ENCODE results near the gene CCL26. TPM values are rescaled to one million over a fixed set of nuclear protein-coding genes. Genes with fewer than 3 reads are reported as not detected.

The CCL26 gene
- total and polyA plus RNA-seq, 2 donors (not counting 3 experiments of a cell fraction or from before 2014, with no cell fraction given) = not detected

DNA sequence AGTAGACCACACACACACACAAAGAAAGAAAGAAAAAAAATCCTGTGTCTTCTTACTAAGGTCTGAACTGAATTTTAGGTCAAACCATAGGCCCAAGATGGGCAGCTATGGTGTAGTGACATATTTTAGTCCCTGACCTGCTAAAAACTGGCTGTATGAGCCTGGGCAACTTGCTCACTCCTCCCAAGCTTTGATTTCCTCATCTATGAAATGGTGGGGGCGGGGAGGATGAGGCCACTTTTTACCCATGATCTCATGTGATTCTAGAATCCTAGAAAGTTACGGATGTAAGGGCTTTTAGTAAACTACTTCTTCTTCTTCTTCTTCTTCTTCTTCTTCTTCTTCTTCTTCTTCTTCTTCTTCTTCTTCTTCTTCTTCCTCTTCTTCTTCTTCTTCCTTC is 47.7 kb upstream of the CCL26 start:
- no peaks in the 10 kb centered on the region for H4K20me1 ChIP-seq (replicated peaks; ENCODE audit: control insufficient read depth, extremely low read depth, insufficient read depth, low read length)
- H3K27ac ChIP-seq (ENCODE audit: insufficient read depth, low read depth, low read length) = no peak overlapping the region
- no peaks in the 10 kb centered on the region for H3K27me3 ChIP-seq (ENCODE audit: control insufficient read depth in 2 of 2, insufficient read depth in 2 of 2, low read length in 2 of 2)
- TF ChIP-seq POLR2AphosphoS5 (IDR thresholded peaks at IDR 0.05; ENCODE audit: insufficient read depth, low read depth, low read length) = no peak
- no peak for TF ChIP-seq FOS (IDR thresholded peaks at IDR 0.05; ENCODE audit: borderline replicate concordance, insufficient read depth, low read length)
- TF ChIP-seq POLR2A (IDR thresholded peaks at IDR 0.05; ENCODE audit: low read depth, low read length) = no peak
- no peak for TF ChIP-seq MYC (IDR thresholded peaks at IDR 0.05; ENCODE audit: low read depth, low read length)
- TF ChIP-seq, protein P1, sequence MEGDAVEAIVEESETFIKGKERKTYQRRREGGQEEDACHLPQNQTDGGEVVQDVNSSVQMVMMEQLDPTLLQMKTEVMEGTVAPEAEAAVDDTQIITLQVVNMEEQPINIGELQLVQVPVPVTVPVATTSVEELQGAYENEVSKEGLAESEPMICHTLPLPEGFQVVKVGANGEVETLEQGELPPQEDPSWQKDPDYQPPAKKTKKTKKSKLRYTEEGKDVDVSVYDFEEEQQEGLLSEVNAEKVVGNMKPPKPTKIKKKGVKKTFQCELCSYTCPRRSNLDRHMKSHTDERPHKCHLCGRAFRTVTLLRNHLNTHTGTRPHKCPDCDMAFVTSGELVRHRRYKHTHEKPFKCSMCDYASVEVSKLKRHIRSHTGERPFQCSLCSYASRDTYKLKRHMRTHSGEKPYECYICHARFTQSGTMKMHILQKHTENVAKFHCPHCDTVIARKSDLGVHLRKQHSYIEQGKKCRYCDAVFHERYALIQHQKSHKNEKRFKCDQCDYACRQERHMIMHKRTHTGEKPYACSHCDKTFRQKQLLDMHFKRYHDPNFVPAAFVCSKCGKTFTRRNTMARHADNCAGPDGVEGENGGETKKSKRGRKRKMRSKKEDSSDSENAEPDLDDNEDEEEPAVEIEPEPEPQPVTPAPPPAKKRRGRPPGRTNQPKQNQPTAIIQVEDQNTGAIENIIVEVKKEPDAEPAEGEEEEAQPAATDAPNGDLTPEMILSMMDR (IDR thresholded peaks at IDR 0.05; ENCODE audit: extremely low read depth in 1 of 2, insufficient read depth in 1 of 2, low read depth in 1 of 2, low read length in 2 of 2) = no peak
- no peak for TF ChIP-seq EZH2 (IDR thresholded peaks at IDR 0.05; ENCODE audit: borderline replicate concordance, low read depth, low read length, severe bottlenecking)
- no peak for TF ChIP-seq JUN (IDR thresholded peaks at IDR 0.05; ENCODE audit: borderline replicate concordance, insufficient read depth, insufficient read length, low read depth)
- TF ChIP-seq, protein P2, sequence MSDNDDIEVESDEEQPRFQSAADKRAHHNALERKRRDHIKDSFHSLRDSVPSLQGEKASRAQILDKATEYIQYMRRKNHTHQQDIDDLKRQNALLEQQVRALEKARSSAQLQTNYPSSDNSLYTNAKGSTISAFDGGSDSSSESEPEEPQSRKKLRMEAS (IDR thresholded peaks at IDR 0.05; ENCODE audit: insufficient read depth, insufficient read length) = no peak
- no peaks in the 10 kb centered on the region for H3K36me3 ChIP-seq (ENCODE audit: control insufficient read depth in 2 of 2, extremely low read depth in 1 of 2, insufficient read depth in 2 of 2, low read length in 2 of 2)
- intact Hi-C loops (cut with micrococcal nuclease) (no loop called here), dilution Hi-C loops (cut with MboI; ENCODE audit: extremely low pct_ligation_motif_present, low sequenced_read_pairs) (no loop called here)
- no peak for DNase-seq (ENCODE audit: low read depth, low spot score)
- no peak for FAIRE-seq
- CTCF ChIA-PET = no interaction called here
- no TSS peak for BruUV-seq (replicated peaks)
- H3K9me1 ChIP-seq (replicated peaks; ENCODE audit: control insufficient read depth, extremely low read depth, insufficient read depth, low read length) = no peaks in the 10 kb centered on the region
- no peaks in the 10 kb centered on the region for H3K9me3 ChIP-seq (replicated peaks; ENCODE audit: control insufficient read depth, insufficient read depth, low read length)
- H3K4me3 ChIP-seq (replicated peaks in 1 of 3; ENCODE audit: insufficient read depth in 1 of 3, low read depth in 1 of 3, low read length in 3 of 3) = no peak overlapping the region
- no peaks in the 10 kb centered on the region for H3K79me2 ChIP-seq (ENCODE audit: control insufficient read depth, insufficient read depth, low read length)
- H3K9ac ChIP-seq (replicated peaks; ENCODE audit: extremely low read depth, insufficient read depth, low read length) = no peak overlapping the region
- H2AFZ ChIP-seq (ENCODE audit: low read depth, low read length) = no peak overlapping the region
- no peaks in the 10 kb centered on the region for H3K4me1 ChIP-seq (ENCODE audit: control insufficient read depth, extremely low read depth, insufficient read depth, low read length)
- no peak overlapping the region for H3K4me2 ChIP-seq (ENCODE audit: insufficient read depth, low read length)
- POLR2A ChIA-PET = interaction anchor here (0.6 kb wide), 1 partner anchor 10 kb away, joined by 4 read pairs; no protein-coding TSS in a partner anchor

All from endothelial cell of umbilical vein (primary cell).